Measurements from ENCODE around the gene ITGAL.
"Not testable (repeated sequence)": the region's sequence is repeated elsewhere in the genome, so short reads cannot be mapped to it uniquely, and the experiment has no call there.

The ITGAL gene

DNA sequence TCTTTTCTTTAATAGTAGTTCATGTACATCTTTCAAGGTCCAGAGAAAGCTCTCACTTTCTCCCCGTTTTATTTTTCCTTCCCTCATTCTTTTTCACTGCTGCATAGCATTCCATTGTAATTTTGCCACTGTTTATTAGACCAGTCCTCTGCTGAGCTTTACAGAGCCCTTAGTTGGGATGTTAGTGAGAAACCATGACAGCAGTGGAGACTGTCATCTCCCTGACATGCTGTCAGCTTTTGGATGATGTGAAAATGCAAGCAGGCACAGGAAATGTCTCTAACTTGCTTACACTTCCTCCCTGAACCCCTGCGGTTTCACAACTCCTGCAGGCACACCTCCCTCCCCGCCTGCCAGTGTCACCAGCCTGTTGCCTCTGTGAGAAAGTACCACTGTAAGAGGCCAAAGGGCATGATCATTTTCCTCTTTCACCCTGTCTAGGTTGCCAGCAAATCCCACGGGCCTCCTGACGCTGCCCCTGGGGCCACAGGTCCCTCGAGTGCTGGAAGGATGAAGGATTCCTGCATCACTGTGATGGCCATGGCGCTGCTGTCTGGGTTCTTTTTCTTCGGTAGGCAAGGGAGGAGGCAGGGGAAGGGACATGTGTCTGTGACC lies at the start of gene ITGAL:
Gene ITGAL, plus strand, starts transcription at position 415 of the 615 bp plus-strand sequence. Its CDS starts 96 bp downstream, at position 511.
- peak; percentile 72 for DNase-seq (ENCODE audit: low read depth)

DNA sequence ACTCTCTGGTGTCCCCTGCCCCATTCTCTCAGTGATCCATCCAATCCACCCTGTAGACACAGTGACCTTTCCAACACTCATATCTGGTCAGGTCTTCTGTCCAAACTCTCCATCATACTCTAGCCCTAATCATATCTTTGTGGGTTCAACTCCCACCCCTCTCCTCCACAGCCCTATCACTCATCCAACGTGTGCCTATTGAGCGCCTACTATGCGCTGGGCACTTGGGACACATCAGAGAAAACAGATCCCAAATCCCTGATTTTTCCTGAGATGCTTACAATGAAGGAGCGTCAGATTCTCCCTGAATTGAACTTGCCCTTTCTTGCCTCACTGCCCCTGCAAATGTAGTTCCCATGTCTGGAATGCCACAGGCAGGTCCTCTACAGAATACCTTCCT lies 44.5 kb upstream of the ITGAL start:
- DNase-seq (ENCODE audit: low read depth) = no peak

DNA sequence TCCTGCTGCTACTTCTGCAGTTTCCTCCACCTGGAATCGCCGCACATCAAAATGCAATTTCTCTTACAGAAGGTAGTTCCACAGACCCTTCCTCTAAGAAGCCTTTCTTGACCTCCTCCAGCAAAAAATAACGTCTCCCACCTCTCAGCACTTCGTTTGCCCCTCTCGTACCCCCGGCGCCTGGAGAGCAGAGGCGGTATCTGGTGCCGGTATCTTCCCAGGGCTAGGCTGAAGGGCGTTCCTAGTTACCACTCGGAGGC lies 43.2 kb upstream of the ITGAL start:
- no peak for DNase-seq (ENCODE audit: low read depth)

DNA sequence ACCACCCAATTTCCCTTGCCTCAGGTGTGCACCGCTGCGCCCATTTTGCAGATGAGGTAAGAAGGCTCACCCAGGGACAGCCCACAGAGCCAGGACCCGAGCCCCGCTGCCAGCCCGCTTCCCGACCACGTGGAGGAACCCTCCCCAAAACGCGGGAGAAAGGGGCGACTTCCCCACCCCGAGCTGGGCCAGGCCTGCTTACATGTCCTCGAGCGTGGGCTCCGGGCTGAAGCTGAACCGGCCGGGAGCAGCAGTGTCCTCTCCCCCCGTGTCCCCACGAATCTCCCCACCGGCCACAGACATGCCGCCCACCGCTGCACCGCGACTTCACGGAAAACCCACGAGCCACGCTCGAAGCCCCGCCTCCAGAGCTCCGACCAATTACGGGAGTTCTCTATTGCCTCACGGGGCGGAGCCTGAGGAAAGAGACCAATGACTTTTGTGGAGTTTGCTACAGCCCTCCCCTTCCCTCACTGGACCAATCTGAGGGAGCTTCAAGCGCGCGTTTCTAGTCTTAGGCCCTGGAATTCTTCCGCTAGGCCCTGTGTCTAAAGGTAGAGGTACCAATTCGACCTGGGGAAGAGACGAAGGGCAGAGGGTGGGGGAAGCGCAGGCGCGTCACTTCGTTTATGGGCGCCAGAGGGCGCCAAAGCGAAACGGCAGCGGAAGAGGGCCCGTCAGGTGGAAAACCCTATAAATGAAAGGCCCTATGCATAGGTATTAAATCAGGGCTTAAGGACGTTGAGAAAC lies 42.7 kb upstream of the ITGAL start, which contains the start of gene DCTPP1:
Gene DCTPP1, minus strand, starts transcription at position 353 of the 750 bp plus-strand sequence. Its CDS starts 50 bp downstream, at position 303.
- peak; percentile 93 for DNase-seq (ENCODE audit: low read depth)

DNA sequence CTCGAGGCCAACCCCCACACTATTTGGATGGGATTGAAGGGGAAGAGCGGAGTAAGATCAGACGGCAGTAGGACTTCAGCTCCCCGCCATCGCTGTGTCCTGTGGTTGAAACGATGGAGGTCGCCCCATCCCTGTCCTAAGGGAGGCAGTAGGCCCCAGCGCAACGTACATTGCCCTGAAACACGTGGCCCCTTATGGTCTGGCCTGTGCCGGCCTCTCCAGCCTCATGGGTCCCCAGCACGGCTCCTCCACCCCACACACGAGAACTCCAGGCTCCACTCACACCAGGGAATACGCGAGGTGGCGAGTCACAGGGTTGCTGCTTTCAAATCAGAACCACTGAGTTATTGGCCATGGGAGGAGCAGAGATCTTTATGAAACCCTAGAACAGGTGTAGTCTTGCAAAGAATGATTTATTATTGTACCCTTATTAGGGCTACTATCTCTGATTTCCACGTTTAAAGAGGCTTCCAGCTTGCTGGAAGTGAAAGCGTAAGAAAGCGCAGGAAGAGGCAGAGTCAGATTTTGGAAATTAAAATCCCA lies 42.0 kb upstream of the ITGAL start:
- DNase-seq (ENCODE audit: low read depth) = no peak

DNA sequence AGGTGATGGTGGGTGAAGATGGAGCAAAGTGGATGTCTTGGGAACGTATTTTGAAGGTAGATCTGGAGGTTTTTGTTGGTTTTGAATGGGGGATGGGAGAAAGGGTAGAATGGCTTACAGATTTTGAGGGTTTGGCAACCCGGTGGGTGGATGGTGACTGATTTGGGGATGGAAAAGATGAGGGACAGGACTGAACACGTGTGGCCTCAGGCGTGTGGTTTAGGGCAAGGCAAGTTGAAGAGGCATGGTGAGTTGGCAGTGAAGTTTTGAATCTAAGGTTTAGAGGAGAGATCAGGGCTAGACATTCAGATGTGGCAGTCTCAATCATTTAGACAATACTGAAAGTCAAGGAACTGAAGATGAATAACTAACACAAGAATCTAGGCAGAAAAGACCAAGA lies 37.7 kb upstream of the ITGAL start:
- DNase-seq (ENCODE audit: low read depth) = peak; percentile 75

DNA sequence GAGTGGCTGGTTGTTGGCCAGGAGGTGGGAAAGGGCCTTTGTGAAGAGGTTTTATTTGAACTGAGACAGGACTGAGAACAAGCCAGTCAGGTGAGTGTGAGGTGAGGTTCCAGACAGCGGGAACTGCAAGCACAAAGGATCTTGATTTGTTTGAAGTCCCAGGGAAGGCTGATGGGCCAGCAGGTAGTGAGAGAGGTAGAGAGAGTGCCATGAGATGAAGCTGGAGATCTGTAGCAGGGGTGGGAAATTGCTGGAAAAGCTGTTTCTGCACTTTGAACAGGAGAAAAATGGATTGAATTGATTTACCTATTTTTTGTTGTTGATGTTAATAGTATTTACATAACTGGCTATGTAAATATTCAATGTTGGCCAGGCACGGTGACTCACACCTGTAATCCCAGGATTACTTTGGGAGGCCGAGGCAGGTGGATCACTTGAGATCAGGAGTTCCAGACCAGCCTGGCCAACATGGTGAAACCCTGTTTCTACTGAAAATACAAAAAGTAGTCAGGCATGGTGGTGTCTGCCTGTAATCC lies 35.0 kb upstream of the ITGAL start:
- DNase-seq (ENCODE audit: low read depth) = no peak

DNA sequence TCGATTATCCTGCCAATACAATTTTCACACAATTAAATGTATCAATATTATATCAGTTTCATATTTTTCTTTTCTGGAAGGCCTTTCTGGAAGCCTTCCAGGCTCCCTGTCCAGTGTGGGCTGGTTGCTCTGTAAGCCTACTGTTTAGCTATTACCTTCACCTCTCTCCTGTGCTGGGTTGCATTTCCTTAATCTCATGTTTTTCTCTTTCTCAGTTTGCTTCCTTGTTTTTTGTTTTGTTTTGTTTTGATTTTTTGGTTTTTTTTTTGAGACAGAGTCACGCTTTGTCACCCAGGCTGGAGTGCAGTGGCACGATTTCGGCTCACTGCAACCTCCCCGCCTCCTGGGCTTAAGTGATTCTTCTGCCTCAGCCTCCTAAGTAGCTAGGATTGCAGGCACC lies 33.7 kb upstream of the ITGAL start:
- no peak for DNase-seq (ENCODE audit: low read depth)

DNA sequence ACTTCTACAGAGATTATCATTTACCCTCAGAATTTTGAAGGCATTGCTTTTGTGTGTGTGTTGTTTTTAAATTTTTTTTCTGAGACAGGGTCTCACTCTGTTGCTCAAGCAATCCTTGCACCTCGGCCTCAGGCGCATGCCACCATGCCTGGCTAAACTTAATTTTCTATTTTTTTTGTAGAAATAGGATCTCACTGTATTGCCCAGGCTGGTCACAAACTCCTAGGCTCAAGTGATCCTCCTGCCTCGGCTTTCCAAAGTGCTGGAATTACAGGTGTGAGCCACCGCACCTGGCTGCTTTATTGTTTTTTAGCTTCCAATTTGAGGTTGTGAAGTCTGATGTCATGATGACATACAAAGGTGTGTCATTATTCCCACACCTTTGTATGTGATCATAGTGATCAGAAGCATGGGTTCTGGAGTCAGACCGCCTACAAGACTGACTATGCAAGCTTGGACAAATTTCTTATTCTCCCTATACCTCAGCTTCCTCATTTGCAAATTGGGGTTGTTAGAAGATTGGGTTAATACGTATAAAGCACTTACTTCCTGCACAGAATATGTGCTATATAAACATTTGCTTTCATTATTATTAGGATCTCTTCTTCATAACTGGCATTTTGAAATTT lies 32.7 kb upstream of the ITGAL start:
- no peak for DNase-seq (ENCODE audit: low read depth)

DNA sequence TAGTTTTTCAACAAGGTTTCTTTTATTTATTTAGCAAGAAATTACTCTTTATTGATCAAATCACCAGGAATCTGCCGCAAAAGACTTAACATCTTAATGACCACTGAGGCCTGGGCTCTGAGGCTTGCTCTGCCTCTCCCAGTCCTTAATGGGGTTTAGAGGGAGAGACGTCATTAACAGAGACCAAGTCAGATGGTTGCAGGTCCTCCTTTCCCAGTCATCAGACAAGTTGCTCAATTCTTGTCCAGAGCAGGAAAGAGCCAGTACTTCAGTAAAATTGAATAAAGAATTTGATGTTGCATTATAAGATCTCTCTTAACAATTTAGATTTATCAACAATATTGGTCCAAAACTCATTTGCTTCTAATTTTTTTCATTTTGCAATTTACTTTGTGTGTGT lies 28.9 kb upstream of the ITGAL start:
- no peak for DNase-seq (ENCODE audit: low read depth)

DNA sequence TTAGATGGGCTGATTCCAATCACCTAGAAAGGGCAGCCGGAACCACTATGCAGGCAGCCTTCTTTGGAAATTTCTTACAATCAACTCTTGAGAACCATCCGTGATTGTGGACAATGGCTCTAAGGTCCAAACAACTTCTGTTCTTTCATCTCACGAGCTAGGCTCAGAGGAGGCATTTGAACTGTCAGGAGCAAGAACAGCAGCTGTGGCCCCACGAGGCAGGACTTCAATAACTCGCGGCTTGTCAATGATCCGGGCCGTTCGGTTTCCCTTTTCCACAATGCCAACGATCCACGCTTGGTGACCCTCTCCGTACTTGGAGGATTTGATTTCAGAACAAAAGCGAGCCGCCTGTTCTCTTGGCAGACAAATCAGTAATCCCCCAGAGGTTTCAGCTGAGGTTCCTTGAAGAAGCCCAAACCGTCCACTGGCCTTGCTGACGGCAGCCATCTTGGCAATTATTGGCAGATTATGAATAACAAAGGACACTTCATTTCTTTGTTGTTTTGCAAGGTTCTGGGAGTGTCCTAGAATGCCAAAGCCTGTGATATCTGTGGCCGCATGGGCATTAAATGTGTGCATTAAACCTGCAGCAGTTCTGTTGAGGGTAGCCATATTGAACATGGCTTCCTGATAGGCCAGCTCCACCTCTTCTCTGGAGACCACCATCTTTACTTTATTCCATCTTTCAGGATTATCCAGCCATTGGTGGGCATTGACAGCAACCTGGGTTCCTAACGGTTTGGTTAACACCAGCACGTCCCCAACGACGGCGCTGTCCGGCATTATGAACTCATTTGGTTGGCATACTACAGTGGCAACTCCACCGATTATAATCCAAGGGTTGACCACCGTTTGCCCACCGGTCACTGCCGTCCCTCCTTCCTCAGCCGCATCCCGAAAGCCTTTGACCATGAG lies 28.1 kb upstream of the ITGAL start:
- no peak for DNase-seq (ENCODE audit: low read depth)

DNA sequence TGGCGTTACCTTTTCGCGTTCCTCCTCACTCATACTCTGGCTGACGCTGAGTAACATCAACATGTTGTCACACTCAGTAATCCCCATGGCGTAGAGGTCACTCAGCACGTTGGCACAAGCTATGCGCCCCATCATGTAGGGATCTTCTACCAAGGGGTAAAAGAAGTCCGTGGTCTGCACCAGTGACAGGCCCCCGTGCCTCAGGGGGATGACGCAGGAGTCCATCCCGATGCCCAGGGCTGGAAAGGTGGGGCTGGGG lies 27.5 kb upstream of the ITGAL start:
- no peak for DNase-seq (ENCODE audit: low read depth)

DNA sequence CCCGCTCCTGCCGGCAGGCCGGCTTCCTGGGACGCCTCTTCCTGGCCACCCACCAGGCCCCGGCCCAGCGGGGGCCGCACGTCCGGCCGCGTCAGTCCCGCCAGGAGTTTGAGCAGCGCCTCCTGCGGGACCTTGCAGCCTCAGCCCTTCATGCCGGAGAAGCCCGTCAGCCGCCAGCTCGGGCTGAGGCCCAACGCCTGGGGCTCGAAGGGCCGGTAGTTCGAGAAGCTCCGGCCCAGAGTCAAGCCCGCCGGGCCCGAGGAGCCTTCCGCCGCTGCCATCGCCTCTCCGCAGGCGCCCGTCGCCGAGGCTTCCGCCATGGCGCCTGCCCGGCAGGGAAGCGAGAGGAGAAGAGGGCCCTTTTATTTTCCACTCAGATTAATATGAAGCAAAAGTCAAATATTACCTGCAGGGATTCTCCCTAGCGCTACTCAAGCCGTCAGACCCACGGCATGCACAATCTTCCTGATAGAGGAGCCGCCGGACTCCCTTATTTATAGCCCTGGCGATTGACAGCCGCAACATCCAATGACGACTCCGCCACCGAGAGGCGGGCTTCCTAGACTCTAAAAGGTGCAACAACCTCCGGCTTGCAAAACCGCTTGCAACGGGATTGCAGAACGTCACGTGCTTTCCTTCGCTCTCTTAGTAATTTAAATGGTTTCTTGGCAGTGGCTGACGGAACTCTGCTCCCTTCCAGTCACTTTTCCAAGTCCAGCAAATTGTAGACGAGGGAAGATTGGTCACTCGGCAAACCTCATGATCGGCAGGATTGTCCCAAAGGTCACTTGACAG lies 26.9 kb upstream of the ITGAL start, which contains the start of gene SEPHS2:
Gene SEPHS2, minus strand, starts transcription at position 467 of the 795 bp plus-strand sequence. Its CDS starts 147 bp downstream, at position 320.
- peak; percentile 92 for DNase-seq (ENCODE audit: low read depth)

DNA sequence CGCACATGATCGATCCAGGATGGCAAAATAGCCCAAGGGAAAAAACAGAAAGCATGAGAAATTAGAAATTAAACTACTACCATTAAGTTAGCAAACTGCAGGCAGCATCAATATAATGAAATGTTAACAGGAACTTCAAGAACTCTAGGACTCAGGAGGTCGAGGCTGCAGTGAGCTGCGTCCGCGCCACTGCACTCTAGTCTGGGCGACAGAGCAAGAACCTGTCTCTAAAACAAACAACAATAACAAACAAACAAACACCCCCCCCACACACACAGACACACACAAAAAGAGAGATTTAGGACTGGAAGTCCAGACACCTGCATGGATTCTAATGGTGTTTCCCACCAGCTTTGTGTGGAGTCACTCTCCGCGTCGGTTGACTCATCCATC lies 26.3 kb upstream of the ITGAL start:
- no peak for DNase-seq (ENCODE audit: low read depth)

DNA sequence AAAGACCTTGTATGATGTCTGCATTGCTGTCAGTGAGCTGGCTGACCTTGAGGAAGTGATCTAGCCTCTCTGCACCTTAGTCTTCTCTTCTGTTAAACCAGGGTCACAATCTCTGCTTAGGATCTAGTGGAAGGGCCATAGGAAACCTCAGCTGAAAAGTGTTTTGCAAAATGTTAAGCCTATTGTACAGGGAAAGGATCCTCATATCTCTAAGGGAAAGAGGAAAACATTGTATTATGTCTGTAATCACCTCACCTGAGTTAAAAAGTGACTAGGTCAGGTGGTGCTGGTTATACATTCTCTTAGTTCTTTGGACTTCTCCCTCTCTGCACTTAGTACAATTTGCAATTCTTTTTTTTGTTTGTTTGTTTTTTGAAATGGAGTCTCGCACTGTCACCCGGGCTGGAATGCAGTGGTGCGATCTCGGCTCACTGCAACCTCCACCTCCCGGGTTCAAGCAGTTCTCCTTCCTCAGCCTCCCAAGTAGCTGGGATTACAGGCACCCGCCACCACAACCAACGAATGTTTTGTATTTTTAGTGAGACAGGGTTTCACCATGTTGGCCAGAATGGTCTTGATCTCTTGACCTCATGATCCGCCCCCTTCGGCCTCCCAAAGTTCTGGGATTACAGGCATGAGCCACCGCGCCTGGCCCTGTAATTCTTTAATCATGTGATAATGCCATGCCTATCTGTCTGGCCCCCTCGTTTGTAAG lies 24.9 kb upstream of the ITGAL start:
- DNase-seq (ENCODE audit: low read depth) = no peak

DNA sequence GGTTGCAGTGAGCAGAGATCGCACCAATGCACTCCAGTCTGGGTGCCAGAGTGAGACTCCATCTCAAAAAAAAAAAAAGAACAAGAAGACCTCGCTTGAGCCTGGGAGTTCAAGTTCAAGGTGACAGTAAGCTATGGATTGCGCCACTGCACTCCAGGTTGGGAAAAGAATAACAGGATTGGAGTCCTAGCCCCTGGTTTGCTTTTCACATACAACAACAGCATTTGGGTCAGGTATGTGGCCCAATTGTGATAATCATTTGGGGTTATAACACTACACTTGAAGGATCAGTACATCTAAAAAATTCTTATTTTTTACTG lies 23.5 kb upstream of the ITGAL start:
- no peak for DNase-seq (ENCODE audit: low read depth)

DNA sequence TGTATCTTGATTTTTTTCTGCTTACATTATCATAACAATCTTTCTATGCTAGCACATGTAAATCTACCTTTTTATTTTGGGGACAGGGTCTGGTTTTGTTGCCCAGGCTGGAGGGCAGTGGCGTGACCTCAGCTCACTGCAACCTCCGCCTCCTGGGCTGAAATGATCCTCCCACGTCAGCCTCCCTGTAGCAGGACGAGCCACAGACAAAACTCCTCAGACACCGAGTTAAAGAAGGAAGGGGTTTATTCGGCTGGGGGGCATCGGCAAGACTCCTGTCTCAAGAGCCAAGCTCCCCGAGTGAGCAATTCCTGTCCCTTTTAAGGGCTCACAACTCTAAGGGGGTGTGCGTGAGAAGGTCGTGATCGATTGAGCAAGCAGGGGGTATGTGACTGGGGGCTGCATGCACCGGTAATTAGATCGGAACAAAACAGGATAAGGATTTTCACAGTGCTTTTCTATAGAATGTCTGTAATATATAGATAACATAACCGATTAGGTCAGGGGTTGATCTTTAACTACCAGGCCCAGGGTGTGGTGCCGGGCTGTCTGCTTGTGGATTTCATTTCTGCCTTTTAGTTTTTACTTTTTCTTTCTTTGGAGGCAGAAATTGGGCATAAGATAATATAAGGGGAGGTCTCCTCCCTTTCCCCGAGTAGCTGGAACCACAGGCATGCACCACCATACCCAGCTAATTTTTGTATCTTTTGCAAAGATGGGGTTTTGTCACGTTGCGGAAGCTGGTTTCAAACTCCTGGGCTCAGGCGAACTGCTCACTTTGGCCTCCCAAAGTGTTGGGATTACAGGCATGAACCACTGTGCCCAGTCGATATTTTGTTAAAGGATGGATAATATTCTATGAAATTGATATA lies 19.6 kb upstream of the ITGAL start:
- not testable (repeated sequence) for DNase-seq (ENCODE audit: low read depth)

DNA sequence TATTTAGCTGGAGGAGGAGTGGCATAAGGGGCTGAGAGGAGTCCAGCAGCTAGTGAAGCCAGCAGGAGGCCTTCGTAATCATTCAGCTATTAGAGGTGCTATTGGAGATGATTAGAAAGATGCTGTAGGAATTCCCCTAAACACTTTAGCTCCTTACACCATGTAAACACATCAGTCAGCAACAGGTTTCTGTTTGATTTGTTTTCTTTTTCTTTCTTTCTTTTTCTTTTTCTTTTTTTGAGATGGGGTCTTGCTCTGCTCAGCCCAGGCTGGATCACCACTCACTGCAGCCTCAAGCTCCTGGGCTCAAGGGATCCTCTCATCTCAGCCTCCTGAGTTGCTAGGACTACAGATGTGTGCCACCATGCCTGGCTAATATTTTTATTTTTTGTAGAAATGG lies 16.2 kb upstream of the ITGAL start:
- DNase-seq (ENCODE audit: low read depth) = no peak

DNA sequence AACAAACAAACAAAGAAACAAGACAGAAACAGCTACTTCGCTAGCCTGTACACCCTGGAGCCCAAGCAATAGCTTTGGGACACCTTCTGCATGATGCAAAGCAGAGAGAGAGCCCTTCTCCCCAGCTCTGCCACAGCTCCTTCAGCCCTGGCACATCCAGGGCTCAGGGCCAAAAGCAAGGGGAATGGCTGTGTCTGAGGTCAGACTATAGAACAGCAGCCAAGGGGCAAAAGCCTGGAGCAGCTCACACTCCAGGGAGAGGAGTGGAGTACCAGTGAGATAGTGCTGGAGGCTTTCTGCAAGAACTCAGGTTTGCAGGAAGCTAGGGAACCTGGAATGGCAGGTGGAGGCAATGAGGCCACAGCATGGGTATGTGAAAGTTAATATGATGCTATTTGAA lies 15.3 kb upstream of the ITGAL start:
- DNase-seq (ENCODE audit: low read depth) = no peak
